ENCODE results near the gene SLC39A10. TPM values are rescaled to one million over a fixed set of nuclear protein-coding genes. Genes with fewer than 3 reads are reported as not detected.

Gene SLC39A10
- 20.1 and 20.3 TPM in 2 replicates for total RNA-seq

GRCh38 chr2:195656859-195657633 is at the start of gene SLC39A10:
TSS of gene SLC39A10 (plus strand) at chr2:195657226. CDS start at chr2:195680043, 22,817 bp downstream.

All from cardiac ventricle fibroblast (primary cell).